ENCODE measurements around the gene NRP1.

The NRP1 gene

DNA sequence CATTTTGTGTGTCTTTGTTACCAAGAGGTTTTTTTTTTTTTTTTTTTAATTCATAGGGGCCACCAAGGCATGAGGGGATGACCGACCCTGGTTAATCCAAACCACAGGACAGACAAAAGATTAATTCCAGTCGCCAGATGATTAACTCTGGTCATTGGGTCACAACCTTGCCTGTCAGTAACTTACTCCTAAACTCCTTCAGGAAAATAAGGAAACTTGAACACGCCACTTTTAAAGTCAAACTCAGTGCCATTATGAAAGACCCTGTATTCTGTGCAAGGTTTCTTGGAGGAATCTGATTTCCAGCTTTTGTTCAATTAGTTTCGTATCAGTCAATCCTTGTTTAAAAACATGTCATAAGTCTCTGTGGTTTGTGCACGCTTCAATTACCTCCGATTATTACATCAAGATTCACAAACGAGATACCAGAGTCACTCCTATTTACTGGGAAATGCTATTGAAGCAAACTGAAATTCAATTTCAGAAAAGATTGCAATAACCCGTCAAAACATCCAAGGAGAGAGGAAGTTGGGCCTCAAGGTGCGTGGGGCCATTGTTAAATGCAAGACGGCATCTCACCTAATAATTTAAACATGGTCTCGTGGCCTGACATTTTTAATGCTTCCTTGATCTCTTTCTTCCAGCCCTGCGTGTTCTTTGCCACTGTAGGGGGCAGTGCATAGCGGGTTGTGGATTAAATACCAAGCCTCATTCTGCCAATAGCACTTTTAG is 44.0 kb downstream of the NRP1 start:
- no peak overlapping the region for H3K27ac ChIP-seq
- H3K9me3 ChIP-seq = no peaks in the 10 kb centered on the region
- no peak overlapping the region for H3K4me3 ChIP-seq (ENCODE audit: low read depth in 1 of 2, low read length in 1 of 2)
- H3K27me3 ChIP-seq = peaks cover 18% of the 10 kb centered on the region
- H3K4me1 ChIP-seq (ENCODE audit: control insufficient read depth in 1 of 2, insufficient read depth in 1 of 2, low read depth in 1 of 2, low read length in 1 of 2) = no peaks in the 10 kb centered on the region
- TF ChIP-seq, protein P1, sequence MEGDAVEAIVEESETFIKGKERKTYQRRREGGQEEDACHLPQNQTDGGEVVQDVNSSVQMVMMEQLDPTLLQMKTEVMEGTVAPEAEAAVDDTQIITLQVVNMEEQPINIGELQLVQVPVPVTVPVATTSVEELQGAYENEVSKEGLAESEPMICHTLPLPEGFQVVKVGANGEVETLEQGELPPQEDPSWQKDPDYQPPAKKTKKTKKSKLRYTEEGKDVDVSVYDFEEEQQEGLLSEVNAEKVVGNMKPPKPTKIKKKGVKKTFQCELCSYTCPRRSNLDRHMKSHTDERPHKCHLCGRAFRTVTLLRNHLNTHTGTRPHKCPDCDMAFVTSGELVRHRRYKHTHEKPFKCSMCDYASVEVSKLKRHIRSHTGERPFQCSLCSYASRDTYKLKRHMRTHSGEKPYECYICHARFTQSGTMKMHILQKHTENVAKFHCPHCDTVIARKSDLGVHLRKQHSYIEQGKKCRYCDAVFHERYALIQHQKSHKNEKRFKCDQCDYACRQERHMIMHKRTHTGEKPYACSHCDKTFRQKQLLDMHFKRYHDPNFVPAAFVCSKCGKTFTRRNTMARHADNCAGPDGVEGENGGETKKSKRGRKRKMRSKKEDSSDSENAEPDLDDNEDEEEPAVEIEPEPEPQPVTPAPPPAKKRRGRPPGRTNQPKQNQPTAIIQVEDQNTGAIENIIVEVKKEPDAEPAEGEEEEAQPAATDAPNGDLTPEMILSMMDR (IDR thresholded peaks at IDR 0.05) = no peak
- no peaks in the 10 kb centered on the region for H3K36me3 ChIP-seq

DNA sequence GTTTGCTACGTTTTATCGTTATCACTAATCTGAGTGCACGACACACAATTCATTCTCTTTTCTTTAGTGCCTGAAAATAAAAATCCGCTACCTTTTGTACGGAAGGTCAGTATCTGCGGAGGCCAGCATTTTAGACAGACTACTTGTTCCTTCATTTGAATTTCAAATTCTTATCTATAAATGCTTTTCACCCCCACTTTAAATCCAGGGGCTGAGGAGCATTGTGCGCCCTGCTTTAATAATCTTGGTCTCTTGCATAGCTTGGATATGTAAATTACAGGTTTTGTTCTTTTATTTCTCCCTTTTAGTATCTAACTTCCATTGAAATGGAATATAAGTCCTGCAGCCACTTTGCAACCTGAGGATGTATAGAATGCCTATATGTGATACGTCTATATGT is 44.7 kb downstream of the NRP1 start:
- no peaks in the 10 kb centered on the region for H3K36me3 ChIP-seq
- H3K9me3 ChIP-seq = no peaks in the 10 kb centered on the region
- TF ChIP-seq, protein P1 (IDR thresholded peaks at IDR 0.05) = no peak
- peaks cover 24% of the 10 kb centered on the region for H3K27me3 ChIP-seq
- no peak overlapping the region for H3K27ac ChIP-seq
- H3K4me1 ChIP-seq (ENCODE audit: control insufficient read depth in 1 of 2, insufficient read depth in 1 of 2, low read depth in 1 of 2, low read length in 1 of 2) = no peaks in the 10 kb centered on the region
- H3K4me3 ChIP-seq (ENCODE audit: low read depth in 1 of 2, low read length in 1 of 2) = no peak overlapping the region

DNA sequence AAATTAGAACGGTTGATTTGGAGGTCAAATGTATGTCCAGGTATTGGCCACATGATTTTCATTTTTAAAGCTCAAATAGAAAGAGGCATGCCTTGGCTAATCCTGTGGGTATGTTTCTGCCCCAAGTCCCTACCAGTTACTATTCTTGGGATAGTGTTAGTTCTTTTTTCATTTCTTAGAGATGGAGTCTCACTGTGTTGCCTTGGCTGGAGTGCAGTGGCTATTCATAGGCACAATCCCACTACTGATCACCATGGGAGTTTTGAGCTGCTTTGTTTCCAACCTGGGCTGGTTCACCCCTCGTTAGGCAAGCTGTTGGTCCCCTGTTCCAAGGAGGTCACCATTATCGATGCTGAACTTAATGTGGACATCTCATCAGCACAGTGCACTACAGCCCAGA is 46.3 kb downstream of the NRP1 start:
- Histone ChIP-seq H3K27me3 (peaks cover 28% of the 10 kb centered on the region), H3K27ac (no peak overlapping the region), H3K4me1 (ENCODE audit: control insufficient read depth in 1 of 2, insufficient read depth in 1 of 2, low read depth in 1 of 2, low read length in 1 of 2) (no peaks in the 10 kb centered on the region), H3K9me3 (no peaks in the 10 kb centered on the region), H3K36me3 (no peaks in the 10 kb centered on the region), H3K4me3 (ENCODE audit: low read depth in 1 of 2, low read length in 1 of 2) (no peak overlapping the region)
- TF ChIP-seq, protein P1 (IDR thresholded peaks at IDR 0.05) = no peak

DNA sequence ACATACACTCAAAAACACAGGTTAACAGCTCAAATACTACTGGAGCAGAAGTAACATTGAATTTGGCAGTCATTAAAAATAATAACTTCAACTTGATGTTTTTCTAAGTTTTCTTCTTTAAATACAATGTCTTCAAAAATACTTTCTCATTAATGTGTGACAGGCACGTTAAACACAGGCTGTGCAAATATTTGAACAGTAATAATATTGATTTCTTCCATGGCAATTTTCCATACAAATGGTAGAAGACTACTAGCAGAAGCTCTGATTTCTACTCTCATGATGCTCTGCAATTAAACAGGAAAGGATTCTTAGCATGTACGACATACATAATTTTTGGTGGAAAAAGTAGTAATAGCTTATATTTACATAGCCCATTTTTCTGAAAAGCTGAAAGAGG is 47.4 kb downstream of the NRP1 start:
- TF ChIP-seq, protein P1 (IDR thresholded peaks at IDR 0.05) = no peak
- peaks cover 28% of the 10 kb centered on the region for H3K27me3 ChIP-seq
- H3K36me3 ChIP-seq = no peaks in the 10 kb centered on the region
- H3K9me3 ChIP-seq = no peaks in the 10 kb centered on the region
- no peaks in the 10 kb centered on the region for H3K4me1 ChIP-seq (ENCODE audit: control insufficient read depth in 1 of 2, insufficient read depth in 1 of 2, low read depth in 1 of 2, low read length in 1 of 2)
- no peak overlapping the region for H3K4me3 ChIP-seq (ENCODE audit: low read depth in 1 of 2, low read length in 1 of 2)
- H3K27ac ChIP-seq = no peak overlapping the region

DNA sequence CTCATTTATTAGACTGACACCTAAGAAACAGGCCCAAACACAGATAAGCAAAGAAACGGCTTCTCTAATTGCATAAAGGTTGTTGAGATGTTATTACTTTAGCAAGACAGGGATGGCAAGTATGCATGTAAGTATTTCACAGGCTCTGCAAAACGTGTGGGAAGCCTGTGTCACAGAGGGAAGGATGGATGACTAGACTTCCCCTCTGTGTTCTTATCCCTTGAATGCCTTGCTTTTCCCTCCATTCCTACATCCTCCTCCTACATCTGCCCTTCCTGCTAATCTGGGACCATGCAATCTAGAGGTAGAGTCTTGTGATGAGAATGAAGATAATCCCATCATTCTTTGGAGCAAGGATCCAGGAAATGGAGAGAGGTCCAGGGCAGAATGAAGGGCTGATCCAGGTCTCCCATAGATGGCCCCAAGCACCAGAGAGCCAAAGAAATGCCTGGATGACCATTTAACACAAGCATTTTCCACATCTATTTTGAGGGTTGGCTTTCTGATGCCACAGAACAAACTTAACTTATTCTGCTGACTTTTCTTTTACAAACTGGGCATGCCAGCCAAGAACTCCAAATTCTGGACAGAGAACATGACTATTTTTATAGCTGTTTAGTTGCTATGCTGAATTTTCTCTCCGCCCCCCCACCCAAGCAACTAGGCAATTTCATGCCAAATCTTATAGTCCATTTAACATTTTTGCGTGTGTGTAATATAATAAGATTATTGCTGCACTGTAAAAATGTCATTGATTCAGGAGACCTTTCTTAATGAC is 48.1 kb downstream of the NRP1 start:
- TF ChIP-seq, protein P1 (IDR thresholded peaks at IDR 0.05) = no peak
- Histone ChIP-seq H3K27me3 (peaks cover 28% of the 10 kb centered on the region), H3K27ac (no peak overlapping the region), H3K36me3 (no peaks in the 10 kb centered on the region), H3K4me1 (ENCODE audit: control insufficient read depth in 1 of 2, insufficient read depth in 1 of 2, low read depth in 1 of 2, low read length in 1 of 2) (no peaks in the 10 kb centered on the region), H3K9me3 (no peaks in the 10 kb centered on the region), H3K4me3 (ENCODE audit: low read depth in 1 of 2, low read length in 1 of 2) (no peak overlapping the region)

Measured in neutrophil (primary cell).